ENCODE results near the gene RUVBL2.

DNA sequence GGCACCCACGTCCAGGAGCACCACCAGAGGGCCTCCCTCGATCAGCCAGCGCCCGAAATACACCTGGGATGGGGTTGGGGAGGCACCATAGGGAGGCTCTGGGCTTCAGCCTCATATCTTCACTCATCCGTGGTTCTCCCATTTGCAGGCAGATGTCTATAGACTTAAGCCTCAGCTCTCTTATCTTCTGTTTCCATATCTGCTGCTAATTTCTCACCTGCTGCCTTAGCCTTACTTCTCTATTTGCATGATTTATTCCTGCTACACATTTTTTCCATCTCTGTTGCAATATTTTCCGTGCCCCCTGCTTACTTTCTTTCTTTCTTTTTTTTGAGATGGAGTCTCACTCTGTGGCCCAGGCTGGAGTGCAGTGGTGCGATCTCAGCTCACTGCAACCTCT lies 6.4 kb upstream of the RUVBL2 start:
- TF ChIP-seq CEBPB (IDR thresholded peaks at IDR 0.05): no peak
- no peak for TF ChIP-seq CREB1 (IDR thresholded peaks at IDR 0.05; ENCODE audit: low read depth)
- TF ChIP-seq, protein P1, sequence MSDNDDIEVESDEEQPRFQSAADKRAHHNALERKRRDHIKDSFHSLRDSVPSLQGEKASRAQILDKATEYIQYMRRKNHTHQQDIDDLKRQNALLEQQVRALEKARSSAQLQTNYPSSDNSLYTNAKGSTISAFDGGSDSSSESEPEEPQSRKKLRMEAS (IDR thresholded peaks at IDR 0.05): no peak
- TF ChIP-seq EP300 (IDR thresholded peaks at IDR 0.05; ENCODE audit: borderline replicate concordance): no peak
- TF ChIP-seq, protein P2, sequence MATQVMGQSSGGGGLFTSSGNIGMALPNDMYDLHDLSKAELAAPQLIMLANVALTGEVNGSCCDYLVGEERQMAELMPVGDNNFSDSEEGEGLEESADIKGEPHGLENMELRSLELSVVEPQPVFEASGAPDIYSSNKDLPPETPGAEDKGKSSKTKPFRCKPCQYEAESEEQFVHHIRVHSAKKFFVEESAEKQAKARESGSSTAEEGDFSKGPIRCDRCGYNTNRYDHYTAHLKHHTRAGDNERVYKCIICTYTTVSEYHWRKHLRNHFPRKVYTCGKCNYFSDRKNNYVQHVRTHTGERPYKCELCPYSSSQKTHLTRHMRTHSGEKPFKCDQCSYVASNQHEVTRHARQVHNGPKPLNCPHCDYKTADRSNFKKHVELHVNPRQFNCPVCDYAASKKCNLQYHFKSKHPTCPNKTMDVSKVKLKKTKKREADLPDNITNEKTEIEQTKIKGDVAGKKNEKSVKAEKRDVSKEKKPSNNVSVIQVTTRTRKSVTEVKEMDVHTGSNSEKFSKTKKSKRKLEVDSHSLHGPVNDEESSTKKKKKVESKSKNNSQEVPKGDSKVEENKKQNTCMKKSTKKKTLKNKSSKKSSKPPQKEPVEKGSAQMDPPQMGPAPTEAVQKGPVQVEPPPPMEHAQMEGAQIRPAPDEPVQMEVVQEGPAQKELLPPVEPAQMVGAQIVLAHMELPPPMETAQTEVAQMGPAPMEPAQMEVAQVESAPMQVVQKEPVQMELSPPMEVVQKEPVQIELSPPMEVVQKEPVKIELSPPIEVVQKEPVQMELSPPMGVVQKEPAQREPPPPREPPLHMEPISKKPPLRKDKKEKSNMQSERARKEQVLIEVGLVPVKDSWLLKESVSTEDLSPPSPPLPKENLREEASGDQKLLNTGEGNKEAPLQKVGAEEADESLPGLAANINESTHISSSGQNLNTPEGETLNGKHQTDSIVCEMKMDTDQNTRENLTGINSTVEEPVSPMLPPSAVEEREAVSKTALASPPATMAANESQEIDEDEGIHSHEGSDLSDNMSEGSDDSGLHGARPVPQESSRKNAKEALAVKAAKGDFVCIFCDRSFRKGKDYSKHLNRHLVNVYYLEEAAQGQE (IDR thresholded peaks at IDR 0.05; ENCODE audit: low read depth): no peak
- no peak for TF ChIP-seq TCF12 (IDR thresholded peaks at IDR 0.05; ENCODE audit: low read depth)
- no peak for TF ChIP-seq TAF1 (IDR thresholded peaks at IDR 0.05; ENCODE audit: low read depth)
- TF ChIP-seq, protein P3, sequence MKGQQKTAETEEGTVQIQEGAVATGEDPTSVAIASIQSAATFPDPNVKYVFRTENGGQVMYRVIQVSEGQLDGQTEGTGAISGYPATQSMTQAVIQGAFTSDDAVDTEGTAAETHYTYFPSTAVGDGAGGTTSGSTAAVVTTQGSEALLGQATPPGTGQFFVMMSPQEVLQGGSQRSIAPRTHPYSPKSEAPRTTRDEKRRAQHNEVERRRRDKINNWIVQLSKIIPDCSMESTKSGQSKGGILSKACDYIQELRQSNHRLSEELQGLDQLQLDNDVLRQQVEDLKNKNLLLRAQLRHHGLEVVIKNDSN (IDR thresholded peaks at IDR 0.05): no peak
- TF ChIP-seq YY1 (IDR thresholded peaks at IDR 0.05; ENCODE audit: low read depth): no peak
- no peak for TF ChIP-seq ZBTB7A (IDR thresholded peaks at IDR 0.05; ENCODE audit: low read depth)
- no peak for TF ChIP-seq NFIC (IDR thresholded peaks at IDR 0.05)

Data from Ishikawa (cell line).